Fibroblast of upper back skin (primary cell): ENCODE data around the gene RUBCNL.
"Not testable (repeated sequence)": the region's sequence is repeated elsewhere in the genome, so short reads cannot be mapped to it uniquely, and the experiment has no call there.

Experiments
- DNase-seq: peaks from one replicate; pipeline ENCODE4 v3.0.0-alpha.2; 2013

RUBCNL gene

DNA sequence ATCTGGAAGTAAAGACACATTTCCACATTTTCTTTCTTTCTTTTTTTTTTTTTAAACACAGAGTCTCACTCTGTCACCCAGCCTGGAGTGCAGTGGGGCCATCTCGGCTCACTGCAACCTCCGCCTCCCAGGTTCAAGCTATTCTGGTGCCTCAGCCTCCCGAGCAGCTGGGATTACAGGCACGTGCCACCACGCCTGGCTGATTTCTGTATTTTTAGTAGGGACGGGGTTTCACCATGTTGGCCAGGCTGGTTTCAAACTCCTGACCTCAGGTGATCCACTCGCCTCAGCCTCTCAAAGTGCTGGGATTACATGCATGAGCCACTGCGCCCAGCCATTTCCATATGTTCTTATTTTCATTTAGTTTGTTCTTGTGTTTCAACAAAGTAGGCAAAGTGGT, 14.1 kb downstream of the RUBCNL start:
- DNase-seq, result not testable (repeated sequence)

DNA sequence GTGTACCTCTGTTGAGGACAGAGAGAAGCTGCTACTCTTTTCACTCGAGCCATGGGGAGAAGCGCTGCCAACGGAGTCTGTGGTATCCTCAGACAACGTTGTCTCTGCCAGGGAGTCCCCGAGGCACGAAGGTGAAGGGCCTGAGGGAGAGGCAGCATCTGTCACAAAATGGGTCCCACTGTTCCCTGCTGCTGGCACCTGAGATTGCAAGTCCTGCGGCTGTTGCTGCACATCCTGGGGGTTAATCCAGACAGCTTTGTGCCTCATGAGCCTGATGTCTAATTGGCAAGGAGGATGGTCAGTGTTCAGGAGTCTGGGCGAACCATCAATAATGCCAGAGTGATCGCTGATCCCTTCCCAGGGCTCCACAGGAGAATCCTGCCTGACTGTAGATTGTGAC, 15.0 kb downstream of the RUBCNL start:
- no peak for DNase-seq

DNA sequence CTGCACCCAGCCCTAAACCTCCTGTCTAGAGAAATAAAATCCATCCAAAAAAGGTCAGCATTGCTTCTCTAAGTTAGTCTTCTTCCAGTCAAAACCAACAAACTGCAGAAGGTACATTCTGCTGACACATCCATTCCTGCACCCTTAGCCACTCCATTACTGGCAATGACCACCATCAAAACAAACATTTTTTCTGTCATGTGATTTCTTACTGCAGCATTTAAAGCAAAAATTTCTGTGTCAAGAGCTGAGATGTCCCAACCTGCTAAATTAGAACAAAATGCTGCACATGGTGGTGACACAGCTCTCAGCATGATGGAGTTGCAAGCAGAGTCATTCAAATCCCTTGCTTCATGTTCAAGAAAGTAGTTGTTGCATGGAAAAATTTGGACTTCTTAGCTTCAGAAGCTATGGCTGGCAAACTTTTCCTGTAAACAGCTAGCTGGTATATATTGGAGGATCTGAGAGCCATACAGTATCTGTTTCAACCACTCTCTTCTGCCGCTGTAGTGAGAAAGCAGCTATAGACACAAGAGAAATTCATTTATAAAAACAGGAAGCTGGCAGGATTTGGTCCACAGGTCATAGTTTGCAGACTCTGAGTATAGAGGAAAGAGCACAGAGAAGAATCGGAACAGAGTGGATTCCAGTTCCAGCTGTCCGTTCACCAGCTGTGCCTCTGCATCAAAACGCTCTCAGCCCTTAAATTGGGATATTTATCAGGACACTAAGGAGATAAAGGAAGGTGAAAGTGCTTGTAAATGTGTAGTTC, 17.4 kb downstream of the RUBCNL start:
- peak; percentile 85 for DNase-seq

DNA sequence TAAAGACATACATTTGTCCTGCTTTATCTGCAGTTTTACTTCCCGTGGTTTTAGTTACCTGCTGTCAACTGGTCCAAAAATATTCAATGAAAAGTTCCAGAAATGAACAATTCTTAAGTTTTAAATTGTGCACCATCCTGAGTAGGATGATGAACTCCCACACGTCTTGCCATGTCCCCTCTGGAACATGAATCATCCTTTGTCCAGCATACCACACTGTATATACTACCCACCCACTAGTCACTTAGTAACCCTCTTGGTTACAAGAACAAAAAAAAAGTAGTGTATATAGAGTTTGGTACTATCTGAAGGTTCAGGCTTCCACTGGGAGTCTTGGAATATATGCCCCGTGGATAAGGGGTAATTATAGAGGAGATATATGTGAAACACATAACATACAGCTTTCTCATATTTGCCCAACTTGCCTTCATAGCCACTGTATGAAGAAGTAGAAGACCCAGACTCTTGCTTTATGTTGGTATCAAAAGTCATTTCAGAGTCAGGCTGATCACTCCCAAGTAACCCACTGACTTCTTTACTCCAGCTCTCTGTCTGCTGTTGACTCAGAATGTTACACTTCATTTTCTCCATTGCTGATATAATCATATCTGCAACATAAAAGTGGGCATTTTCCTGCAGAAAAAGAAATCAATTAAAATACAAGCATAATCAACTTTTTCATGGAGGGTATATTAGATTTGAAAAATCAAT, 19.3 kb downstream of the RUBCNL start:
- DNase-seq, result no peak

DNA sequence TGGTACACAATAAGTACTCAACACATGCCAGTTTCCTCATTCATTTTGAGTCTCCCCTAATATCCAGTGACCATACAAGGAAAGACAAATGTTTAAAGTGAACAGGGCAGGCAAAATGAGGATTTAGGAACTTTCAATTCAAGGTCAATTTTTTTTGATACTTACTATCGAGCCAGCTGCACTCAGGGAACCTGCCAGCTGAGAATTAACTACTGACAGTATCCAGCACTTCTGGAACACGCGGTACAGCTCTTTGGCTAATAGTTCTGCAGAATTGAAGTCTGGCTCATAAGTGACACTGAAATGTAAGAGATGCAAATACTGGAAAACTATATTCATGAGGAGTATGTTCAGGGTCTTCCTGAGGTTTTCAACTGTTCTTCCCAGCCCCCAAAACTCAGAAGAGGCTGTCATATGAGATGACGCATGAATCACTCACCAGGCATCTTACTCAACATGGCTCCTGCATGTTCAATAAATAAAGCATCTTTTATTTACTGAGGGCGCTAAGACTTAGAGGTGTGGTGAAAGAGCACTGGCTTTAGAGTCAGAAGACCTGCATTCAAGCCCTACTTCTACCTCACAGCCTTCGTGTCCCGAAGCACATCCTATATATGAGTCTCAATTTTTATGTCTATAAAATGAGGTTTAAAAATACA, 25.6 kb downstream of the RUBCNL start:
- no peak for DNase-seq

DNA sequence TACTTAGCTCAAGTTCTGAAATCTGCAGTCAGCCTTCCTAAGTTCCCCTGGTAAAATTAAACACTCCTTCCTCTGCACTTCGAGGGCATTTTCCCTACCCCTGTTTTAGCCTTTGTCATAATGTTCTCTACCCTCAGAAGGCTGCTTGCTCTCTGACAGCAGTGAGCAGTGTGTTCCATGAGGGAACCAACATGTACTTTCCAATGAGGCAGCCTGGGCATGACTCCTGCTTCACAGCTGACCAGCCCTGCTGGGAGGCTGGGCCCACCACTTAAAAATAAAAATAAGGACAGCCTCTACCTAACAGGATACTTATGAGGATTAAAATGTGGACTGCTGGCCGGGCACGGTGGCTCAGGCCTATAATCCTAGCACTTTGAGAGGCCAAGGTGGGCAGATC, 26.4 kb downstream of the RUBCNL start:
- DNase-seq, result no peak

DNA sequence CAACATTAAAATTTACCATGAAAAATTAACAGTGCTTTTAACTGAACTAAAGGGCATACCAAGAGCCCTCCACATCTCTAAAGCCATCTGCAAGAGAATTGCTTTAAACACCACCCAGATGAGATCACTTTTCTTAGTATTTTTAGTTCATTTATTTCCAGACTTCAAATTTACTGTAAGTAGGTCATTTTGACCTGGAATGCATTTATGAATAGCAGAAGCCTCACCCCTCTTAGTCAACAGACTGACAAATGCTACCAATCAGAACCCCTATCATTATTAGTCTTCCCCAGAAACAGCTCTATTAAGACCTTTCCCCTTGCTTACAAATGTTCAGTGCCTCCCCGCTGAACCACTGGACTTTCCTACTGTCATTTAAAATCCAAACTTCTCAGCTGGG, 27.3 kb downstream of the RUBCNL start:
- DNase-seq, result peak; percentile 80

DNA sequence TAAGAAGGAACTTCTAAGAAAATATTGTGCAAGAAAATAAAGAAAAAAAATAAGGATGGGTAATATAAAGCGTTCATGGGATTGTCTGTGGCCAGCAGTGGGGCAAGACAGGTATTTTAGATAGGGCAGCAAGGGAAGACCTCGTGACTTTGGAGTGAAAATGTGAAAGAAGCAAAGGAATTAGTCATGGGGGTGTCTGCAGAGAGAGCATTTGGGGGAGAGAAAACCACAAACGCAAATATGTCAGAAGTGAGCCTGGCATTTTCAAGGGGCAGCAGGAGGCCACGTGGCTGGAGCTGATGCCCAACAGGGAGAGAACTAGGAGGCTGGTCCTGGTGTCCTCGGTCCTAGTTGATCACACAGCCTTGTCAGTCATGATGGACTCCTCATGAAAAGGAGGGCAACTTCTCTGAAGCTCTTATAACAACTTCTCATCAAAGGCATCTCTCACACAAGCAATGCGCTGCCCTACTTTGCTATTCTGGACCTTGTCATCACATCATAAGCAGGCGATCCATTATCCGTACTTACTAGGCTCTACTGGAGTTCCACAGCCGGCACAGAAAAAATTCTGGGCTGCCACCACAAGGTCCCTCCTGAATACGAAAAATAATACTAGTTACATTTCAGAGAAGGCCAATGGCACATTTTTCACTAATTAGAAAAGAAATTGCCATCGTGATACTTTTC, 31.0 kb downstream of the RUBCNL start:
- DNase-seq, result peak; percentile 55

DNA sequence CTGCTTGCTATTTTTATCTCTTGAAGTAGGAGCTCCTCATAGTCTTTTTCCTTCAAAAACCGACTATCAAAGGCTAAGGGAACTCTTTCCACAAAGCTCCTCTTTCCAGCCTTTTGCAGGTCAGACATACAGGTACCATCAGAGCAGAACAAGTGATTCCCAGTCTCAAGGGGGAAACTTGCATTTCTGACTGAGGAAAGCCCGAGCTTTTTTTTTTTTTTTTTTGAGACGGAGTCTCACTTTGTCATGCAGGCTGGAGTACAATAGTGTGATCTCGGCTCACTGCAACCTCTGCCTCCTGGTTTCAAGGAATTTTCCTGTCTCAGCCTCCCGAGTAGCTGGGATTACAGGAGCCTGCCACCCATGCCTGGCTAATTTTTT, 32.0 kb downstream of the RUBCNL start:
- DNase-seq, result no peak

DNA sequence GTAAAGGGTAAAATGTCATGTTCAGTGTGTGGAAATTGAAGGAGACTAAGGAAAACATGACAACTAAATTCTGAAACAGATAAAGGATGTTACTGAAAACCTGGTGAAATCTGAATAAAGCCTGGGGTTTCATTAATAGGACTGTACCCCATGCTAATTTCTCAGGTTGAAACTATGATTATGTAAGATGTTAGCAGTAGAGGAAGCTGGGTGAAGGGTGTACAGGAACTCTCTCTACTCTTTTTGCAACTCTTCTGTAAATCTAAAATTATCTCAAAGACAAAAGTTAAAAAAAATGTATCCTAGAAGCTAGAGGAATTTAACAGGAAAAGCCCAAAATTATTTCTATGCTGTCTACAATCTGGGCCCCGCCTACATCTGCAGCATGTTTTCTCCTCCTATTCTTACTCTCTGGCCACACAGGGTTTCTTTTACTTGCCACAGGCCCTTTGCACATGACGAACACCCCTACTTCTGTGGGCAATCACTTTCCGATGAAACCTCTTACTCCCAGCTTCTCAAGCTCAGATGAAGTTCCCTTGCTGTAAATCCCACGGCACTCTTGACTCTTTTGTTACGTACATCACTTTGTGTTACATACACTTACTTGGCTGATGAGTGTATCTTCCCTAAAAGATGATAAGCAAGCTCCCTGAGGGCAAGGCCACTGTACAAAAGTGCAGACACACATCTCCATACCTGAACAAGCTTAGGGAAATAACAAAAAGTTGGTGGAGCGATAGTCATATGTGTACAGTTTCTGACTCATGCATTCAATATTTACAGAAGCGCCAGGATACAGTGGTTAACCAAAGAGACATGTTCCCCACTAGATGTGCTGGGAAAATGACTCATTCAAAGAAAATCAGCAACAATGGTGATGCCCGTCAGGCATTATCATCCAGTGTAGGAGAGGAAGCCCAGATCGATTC, 32.6 kb downstream of the RUBCNL start:
- peak; percentile 98 for DNase-seq

DNA sequence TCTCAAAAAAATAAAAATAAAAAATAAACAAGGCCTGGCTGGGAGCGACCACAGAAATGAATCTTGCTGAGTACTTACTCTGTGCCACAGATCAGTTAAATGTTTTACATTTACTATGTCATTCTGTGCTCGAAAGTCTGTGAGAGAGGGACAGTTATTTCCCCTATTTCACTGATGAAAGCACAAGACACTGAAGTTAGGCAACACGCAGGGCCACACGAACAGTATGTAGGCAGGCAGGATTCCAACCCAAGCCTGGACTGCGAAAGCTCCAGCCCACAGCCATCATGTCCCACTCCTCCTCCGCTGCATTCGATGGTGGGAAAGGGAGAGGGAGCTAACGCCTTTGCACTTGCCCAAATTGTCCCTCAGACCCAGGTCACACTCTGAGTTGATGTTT, 34.2 kb downstream of the RUBCNL start:
- DNase-seq, result no peak

DNA sequence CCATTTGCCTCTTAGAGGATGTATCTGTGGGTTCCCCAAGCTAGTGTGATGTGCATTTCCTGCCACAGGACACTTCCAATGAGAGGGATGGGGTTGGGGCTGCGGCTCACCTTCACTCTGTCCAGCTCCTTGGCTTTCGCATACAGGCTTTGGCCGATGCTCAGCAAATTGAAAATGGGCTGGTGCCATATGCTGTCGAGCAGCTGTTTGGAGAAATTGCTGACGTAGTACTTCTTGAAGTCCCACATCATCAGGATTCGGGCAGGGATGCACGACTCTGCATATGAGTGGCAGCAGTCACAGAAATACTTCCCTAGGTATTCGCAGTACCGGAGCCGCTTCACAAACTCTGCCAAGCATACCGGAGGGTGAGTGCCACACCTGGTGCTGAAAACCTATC, 37.0 kb downstream of the RUBCNL start:
- no peak for DNase-seq

DNA sequence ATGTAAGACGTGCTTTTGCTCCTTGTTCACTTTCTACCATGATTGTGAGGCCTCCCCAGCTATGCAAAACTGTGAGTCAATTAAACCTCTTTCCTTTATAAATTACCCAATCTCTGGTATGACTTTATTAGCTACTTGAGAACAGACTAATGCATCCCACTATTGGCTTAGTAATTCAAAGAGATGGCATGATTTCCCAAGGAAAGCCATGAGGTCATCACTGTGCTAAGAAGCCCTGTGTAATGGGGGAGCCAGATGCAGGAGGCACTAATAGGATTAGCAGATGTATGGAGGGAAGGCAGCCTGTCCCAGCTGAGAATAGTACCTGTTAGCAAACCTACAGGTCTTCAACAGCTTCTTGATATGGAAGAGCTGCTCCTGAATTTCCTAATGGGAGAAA, 38.1 kb downstream of the RUBCNL start:
- DNase-seq, result peak; percentile 35

DNA sequence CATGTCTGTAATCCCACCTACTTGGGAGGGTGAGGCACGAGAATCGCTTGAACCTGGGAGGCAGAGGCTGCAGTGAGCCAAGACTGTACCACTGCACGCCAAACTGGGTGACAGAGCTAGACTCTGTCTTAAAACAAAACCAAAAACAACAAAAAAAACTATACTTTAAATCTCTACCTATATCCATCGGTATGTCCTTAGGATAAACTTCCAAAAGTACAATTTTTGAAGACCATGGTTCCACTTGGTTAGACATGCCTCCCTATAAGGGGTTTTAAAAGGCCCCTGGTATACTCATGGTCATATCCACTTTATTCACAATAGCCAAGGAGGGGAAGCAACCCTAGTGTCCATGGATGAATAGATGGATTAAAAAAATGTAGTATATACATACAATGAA, 39.8 kb downstream of the RUBCNL start:
- DNase-seq, result no peak

DNA sequence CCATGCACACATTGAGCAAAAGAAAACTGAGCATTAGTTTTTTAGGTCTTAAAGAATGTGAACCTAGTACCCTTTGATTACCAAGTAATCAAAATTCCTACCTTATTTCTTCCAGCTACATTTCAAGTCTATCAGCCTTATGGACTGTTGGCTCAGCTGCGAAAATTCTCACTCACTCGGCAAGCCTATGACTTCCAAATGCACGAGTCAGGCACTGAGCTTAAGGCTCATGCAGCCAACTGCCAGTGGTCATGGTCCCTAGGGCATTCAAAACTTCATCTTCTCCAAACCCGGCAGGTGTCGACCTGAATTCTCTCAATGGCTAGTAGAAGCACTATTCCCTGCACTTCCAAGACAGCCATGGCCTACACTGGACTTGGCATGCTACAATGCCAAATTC, 41.2 kb downstream of the RUBCNL start:
- peak; percentile 56 for DNase-seq

DNA sequence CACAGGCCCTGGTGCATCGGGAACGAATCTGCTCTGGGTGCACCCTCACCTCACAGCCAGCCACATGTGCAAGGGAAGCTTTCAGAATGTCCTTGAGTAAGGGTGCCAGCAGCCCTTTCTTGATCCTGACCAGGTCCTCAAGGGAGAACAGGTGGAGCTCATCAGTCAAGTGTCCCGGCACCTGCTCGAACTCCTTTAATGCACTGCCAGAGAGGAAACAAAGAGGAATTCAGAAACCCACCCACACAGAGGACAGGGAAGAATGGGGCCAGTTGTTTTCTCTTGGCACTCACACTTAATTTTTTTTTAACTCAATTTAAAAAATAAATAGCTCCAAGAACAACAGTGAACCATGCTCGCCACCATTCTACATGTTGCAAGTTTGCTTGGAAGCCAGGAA, 41.7 kb downstream of the RUBCNL start:
- no peak for DNase-seq

DNA sequence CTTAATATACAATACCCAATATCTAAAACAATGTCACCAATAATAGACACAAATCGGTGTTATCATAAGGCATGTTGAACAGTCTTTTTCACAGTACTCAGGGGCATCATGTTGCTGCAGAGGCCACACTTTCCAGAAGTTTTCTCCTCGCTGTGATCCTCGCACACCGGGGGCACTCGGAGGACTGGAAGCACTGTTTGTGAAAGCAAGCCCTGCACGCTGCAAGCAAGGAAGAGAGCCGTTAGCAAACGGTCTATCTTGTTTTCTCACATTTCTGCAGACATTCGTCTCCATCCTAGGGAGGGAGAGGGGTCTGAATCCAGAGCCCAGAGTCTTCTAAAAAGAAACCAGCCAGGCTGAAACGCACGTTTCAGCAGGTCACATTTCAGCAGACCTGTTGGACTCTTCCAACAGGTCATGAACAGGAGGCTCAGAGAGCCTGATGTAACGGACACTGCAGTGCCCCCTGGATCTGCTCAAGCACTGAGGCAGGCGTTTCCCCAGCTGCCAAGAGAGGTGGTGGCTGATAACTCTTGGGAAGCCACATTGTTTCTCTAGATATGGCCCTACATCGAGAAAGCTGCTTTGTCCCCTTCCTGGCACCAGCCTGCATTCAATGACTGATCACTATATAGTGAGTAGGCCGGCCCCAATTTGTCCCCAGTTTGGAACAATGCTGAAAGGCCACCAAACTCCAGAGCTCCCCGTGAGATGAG, 43.6 kb downstream of the RUBCNL start:
- DNase-seq, result no peak

DNA sequence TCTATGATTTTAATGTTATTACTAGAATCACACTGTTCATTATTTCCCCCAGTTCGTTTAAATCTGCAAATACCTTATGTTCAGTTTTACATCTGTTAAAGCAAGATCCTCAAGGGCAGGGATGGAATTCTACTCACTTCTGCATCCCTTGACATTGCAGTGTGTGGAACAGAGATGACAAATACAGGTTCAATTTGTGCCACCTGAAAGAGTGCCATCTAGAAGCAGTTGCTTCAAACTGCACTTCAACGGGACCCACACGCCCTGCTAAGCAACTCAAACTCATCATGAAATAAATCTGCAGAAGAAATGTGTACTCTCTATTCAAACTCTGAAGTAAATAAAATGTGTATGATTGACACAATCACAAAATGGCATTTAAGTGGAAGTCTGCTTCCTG, 44.5 kb downstream of the RUBCNL start:
- DNase-seq, result no peak

DNA sequence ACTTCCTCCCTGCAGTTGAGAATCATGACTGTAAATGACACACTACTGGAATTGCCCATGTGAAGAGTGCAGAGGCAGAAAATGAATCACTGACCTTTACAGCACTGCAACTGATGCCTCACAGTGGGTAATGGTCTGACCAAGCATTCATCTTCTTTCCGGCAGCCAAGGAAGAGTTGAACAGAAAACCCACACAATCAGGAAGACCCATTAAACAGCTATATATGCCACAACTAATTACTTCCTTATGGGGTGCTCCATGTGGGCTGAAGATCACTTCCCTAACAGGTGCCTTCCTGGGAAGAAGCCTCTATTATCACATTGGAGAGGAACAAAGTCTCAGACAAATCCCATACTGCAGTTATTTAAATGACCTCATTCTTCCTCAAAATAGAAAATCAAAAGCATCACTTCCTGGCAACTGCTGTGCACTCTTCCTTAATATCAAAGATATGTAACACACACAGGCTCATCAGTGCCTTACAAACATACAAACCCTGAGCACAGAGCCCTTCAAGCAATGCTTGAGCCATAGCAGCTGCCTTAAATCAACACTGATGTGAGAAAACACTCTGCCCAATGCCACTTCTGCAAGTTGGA, 45.8 kb downstream of the RUBCNL start:
- DNase-seq, result peak; percentile 83

DNA sequence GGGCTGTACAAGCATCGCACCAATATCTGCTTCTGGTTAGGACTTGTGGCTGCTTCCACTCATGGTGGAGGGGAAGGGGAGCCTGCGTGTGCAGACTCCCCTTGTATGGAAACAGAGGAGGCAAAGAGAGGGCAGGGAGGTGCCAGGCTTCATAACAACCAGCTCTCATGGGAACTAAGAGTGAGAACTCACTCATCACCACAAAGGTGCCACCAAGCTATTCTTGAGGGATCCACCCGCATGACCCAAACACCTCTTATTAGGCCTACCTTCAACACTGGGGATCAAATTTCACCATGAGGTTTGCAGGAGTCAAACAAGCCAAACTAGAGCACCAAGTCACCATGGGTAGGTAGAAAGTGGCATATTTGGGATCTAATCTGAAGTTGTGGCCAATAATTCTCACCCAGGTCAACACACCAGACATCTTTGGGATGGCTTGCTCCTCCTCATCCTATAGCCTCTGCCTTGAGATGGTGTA, 46.4 kb downstream of the RUBCNL start:
- no peak for DNase-seq

DNA sequence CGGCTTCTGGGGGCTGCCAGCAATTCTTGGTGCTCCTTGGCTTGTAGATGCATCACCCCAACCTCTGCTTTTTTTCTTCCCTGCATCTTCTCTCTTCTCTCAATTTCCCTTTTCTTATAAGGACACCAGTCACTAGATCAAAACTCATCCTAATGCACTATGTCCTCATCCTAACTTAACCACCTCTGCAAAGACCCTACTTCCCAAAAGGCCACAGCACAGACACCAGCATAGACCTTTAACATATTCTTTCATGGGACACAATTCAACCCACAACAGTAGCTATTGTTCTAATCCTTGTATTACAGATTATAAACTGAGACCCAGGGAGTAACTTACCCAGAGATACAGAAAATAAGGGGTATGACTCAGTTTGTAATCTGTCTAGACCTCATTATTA, 47.0 kb downstream of the RUBCNL start:
- no peak for DNase-seq
